Trophoblast cell (in vitro differentiated cells and primary cell): ENCODE results near the gene FREM1.

Experiments used
- DNase-seq, 2 donors: peaks; one replicate each; pipeline ENCODE4 v3.0.0-alpha.2; 2016
- H2AFZ ChIP-seq: 2 replicates; pipeline ENCODE4 v1.6.1; 2013; ENCODE audit warnings: low read length, moderate library complexity, mild to moderate bottlenecking; ENCODE audit not compliant: insufficient read depth, poor library complexity
- H2AK5ac ChIP-seq: 2 replicates; pipeline ENCODE4 v1.6.1; 2013; ENCODE audit warnings: mild to moderate bottlenecking, low read length
- H2BK120ac ChIP-seq: 2 replicates; pipeline ENCODE4 v1.6.1; 2013; ENCODE audit warnings: low read length, mild to moderate bottlenecking, moderate library complexity; ENCODE audit not compliant: insufficient read depth, poor library complexity
- H2BK12ac ChIP-seq: 2 replicates; pipeline ENCODE4 v1.6.1; 2013; ENCODE audit warnings: mild to moderate bottlenecking, low read length, moderate library complexity
- H2BK5ac ChIP-seq: 2 replicates; pipeline ENCODE4 v1.6.1; 2013; ENCODE audit warnings: low read length, low read depth, moderate library complexity, mild to moderate bottlenecking; ENCODE audit not compliant: poor library complexity
- H3K14ac ChIP-seq: 2 replicates; pipeline ENCODE4 v1.6.1; 2013; ENCODE audit warnings: mild to moderate bottlenecking, low read length
- H3K18ac ChIP-seq: 2 replicates; pipeline ENCODE4 v1.6.1; 2013; ENCODE audit warnings: mild to moderate bottlenecking, low read length
- H3K23ac ChIP-seq: 2 replicates; pipeline ENCODE4 v1.6.1; 2013; ENCODE audit warnings: low read length
- H3K27ac ChIP-seq: 2 replicates; pipeline ENCODE4 v1.5.1; 2013; ENCODE audit warnings: low read depth, mild to moderate bottlenecking, inconsistent platforms, low read length, moderate library complexity
- H3K27me3 ChIP-seq: 2 replicates; pipeline ENCODE4 v1.6.1; 2013; ENCODE audit warnings: inconsistent platforms, mild to moderate bottlenecking, low read length, moderate library complexity; ENCODE audit not compliant: insufficient read depth
- H3K36me3 ChIP-seq, 2 experiments: 1 replicate in 1 of 2; 2 replicates in 1 of 2; pipeline ENCODE4 v1.6.1; 2013; ENCODE audit warnings: low read length in 2 of 2, mild to moderate bottlenecking in 2 of 2, moderate library complexity in 1 of 2; ENCODE audit not compliant: insufficient read depth in 2 of 2, control insufficient read depth in 1 of 2
- H3K4ac ChIP-seq: 2 replicates; pipeline ENCODE4 v1.6.1; 2013; ENCODE audit warnings: low read depth, mild to moderate bottlenecking, low read length, moderate library complexity
- H3K4me1 ChIP-seq, 2 experiments: 1 replicate in 1 of 2; 2 replicates in 1 of 2; pipeline ENCODE4 v1.6.1; 2013; ENCODE audit warnings: low read length in 2 of 2, mild to moderate bottlenecking in 2 of 2, moderate library complexity in 1 of 2; ENCODE audit not compliant: insufficient read depth in 2 of 2, control insufficient read depth in 1 of 2
- H3K4me2 ChIP-seq: 2 replicates; pipeline ENCODE4 v1.6.1; 2013; ENCODE audit warnings: inconsistent platforms, mild to moderate bottlenecking, low read length, moderate library complexity
- H3K4me3 ChIP-seq: 2 replicates; pipeline ENCODE4 v1.5.1; 2013; ENCODE audit warnings: mild to moderate bottlenecking, low read depth, low read length, inconsistent platforms
- H3K79me1 ChIP-seq: one replicate; pipeline ENCODE4 v1.6.1; 2013; ENCODE audit warnings: low read length
- H3K79me2 ChIP-seq: 2 replicates; pipeline ENCODE4 v1.6.1; 2013; ENCODE audit warnings: low read length, mild to moderate bottlenecking; ENCODE audit not compliant: control insufficient read depth, insufficient read depth, poor library complexity
- H3K9ac ChIP-seq: 2 replicates; pipeline ENCODE4 v1.6.1; 2013; ENCODE audit warnings: mild to moderate bottlenecking, low read length
- H3K9me3 ChIP-seq: 2 replicates; pipeline ENCODE4 v1.6.1; 2013; ENCODE audit warnings: low read depth, mild to moderate bottlenecking, control low read depth, inconsistent platforms, low read length; ENCODE audit not compliant: insufficient read depth
- H4K12ac ChIP-seq: 2 replicates; pipeline ENCODE4 v1.6.1; 2013; ENCODE audit warnings: low read depth, mild to moderate bottlenecking, low read length, moderate library complexity
- H4K8ac ChIP-seq: 2 replicates; pipeline ENCODE4 v1.6.1; 2013; ENCODE audit warnings: low read depth, mild to moderate bottlenecking, low read length, moderate library complexity
- H4K91ac ChIP-seq: one replicate; pipeline ENCODE4 v1.6.1; 2013; ENCODE audit warnings: low read depth, mild to moderate bottlenecking, low read length, moderate library complexity
- WGBS: extraction: QIAGEN DNeasy Blood & Tissue Kit; methylation state at CpG from one replicate; pipeline ENCODE4 v1.1.7; 2013; ENCODE audit warnings: missing lambda C conversion rate; ENCODE audit not compliant: insufficient read length, insufficient coverage; ENCODE audit errors: extremely low coverage; 5-methylcytosine and 5-hydroxymethylcytosine counted together

FREM1 gene

DNA sequence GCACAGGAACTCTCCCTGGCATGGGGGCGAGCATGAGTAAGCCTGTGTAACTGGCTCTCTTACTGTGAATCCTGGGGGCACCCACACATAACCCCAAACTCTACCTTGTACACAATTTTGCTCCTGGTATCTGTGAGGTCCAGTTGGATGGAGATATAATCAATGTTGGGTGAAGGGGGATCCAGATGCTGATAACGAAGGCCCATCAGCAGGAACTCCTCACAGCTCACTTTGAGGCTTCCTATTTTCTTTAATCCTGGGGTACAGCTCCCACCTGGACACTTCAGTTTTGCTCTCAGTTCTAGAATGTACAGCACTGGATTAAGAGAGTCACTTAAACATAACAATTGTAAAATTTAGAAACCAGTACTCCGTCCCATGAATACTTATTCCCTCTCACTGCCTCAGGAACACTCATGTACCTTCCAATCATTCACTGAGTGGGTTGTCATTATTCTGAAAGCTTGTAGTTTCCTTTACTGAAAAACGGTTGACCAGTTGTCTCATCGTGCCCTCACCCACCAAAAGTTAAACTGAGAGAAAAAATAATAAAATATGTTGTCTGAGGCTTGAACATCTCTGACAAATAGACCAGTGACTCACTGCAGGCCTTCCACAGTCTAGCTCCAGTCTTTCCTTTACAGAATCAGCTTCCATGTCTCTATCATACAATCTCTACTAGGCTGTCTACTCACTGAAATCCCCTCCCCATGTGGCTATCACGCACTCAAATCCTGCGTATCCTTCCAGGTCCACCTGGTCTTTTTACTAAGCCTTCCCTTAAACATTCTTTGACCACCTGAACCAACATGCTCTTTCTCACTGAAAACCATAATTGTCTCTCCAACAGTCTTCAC, 52.6 kb downstream of the FREM1 start:
- WGBS = no CpG with 5 or more reads among the region's 7 CpGs
- Histone ChIP-seq H2BK5ac (no peak overlapping the region), H3K27ac (no peak overlapping the region), H4K8ac (no peak overlapping the region), H3K4me2 (no peak overlapping the region), H3K4me1 (no peaks in the 10 kb centered on the region), H4K91ac (no peak overlapping the region), H3K9me3 (no peaks in the 10 kb centered on the region), H3K4me3 (no peak overlapping the region), H3K23ac (no peak overlapping the region), H3K27me3 (no peaks in the 10 kb centered on the region), H2AFZ (no peak overlapping the region), H3K79me1 (no peaks in the 10 kb centered on the region), H3K14ac (no peak overlapping the region), H3K18ac (no peak overlapping the region), H3K4ac (no peak overlapping the region), H2BK120ac (no peak overlapping the region), H3K9ac (no peak overlapping the region), H4K12ac (no peak overlapping the region), H3K79me2 (no peaks in the 10 kb centered on the region), H3K36me3 (peaks cover 7 to 18% of the 10 kb centered on the region in 2 experiments), H2BK12ac (no peak overlapping the region), H2AK5ac (no peak overlapping the region)
- no peak for DNase-seq

GRCh38 chr9:14849851-14850250, 60.4 kb downstream of the FREM1 start:
- Histone ChIP-seq H3K4me3 (no peak overlapping the region), H3K23ac (no peak overlapping the region), H2BK5ac (no peak overlapping the region), H3K4ac (no peak overlapping the region), H4K8ac (no peak overlapping the region), H3K9ac (no peak overlapping the region), H2BK120ac (no peak overlapping the region), H3K27me3 (no peaks in the 10 kb centered on the region), H3K79me1 (no peaks in the 10 kb centered on the region), H2AK5ac (no peak overlapping the region), H2BK12ac (no peak overlapping the region), H4K12ac (no peak overlapping the region), H3K79me2 (no peaks in the 10 kb centered on the region), H3K18ac (no peak overlapping the region), H3K36me3 (peaks cover 14 to 32% of the 10 kb centered on the region in 2 experiments), H4K91ac (no peak overlapping the region), H2AFZ (no peak overlapping the region), H3K4me2 (no peak overlapping the region), H3K14ac (no peak overlapping the region), H3K4me1 (no peaks in the 10 kb centered on the region), H3K27ac (no peak overlapping the region), H3K9me3 (no peaks in the 10 kb centered on the region)
- WGBS = no CpG with 5 or more reads among the region's 4 CpGs
- DNase-seq = no peak

GRCh38 chr9:14849296-14849695, 60.9 kb downstream of the FREM1 start:
- peaks cover 15 to 33% of the 10 kb centered on the region in 2 experiments for H3K36me3 ChIP-seq
- H2BK12ac ChIP-seq = no peak overlapping the region
- no peak overlapping the region for H3K23ac ChIP-seq
- no peak overlapping the region for H3K4ac ChIP-seq
- H3K79me2 ChIP-seq = no peaks in the 10 kb centered on the region
- H3K4me1 ChIP-seq = no peaks in the 10 kb centered on the region
- H2BK120ac ChIP-seq = no peak overlapping the region
- no peak overlapping the region for H3K9ac ChIP-seq
- no peak overlapping the region for H4K12ac ChIP-seq
- H2BK5ac ChIP-seq = no peak overlapping the region
- no peak overlapping the region for H3K4me3 ChIP-seq
- no peak overlapping the region for H3K18ac ChIP-seq
- no peaks in the 10 kb centered on the region for H3K79me1 ChIP-seq
- H3K27ac ChIP-seq = no peak overlapping the region
- DNase-seq = no peak
- no peaks in the 10 kb centered on the region for H3K9me3 ChIP-seq
- H2AFZ ChIP-seq = no peak overlapping the region
- H4K91ac ChIP-seq = no peak overlapping the region
- no peak overlapping the region for H3K4me2 ChIP-seq
- no CpG with 5 or more reads among the region's 3 CpGs for WGBS
- no peak overlapping the region for H4K8ac ChIP-seq
- no peak overlapping the region for H3K14ac ChIP-seq
- no peaks in the 10 kb centered on the region for H3K27me3 ChIP-seq
- H2AK5ac ChIP-seq = no peak overlapping the region

DNA sequence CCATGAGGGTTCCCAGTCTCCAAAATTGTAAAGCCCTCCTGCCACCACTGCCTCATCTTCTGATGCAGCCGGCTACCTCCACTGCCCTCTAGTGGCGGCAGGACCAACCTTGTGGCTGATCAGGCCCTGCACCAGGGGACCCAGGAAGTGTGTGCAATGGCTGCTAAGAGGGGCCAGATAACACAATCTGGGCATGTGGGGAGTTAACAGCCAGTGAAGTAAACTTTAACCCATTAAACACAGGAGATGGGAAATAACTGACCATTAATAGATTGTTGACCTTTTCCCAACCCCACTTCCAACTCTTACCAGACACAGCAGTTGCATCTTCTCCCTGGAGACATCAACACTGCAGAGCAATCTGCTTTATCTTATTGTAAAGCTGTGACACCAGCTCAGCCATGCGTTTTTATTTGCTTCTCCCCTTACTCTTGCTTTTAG, 63.3 kb downstream of the FREM1 start:
- Histone ChIP-seq H2BK120ac (no peak overlapping the region), H3K4me2 (no peak overlapping the region), H3K4me1 (no peaks in the 10 kb centered on the region), H4K8ac (no peak overlapping the region), H3K36me3 (peaks cover 17 to 31% of the 10 kb centered on the region in 2 experiments), H3K27ac (no peak overlapping the region), H3K27me3 (no peaks in the 10 kb centered on the region), H3K79me1 (no peaks in the 10 kb centered on the region), H3K79me2 (no peaks in the 10 kb centered on the region), H3K23ac (no peak overlapping the region), H3K14ac (no peak overlapping the region), H3K18ac (no peak overlapping the region), H2AFZ (no peak overlapping the region), H3K9me3 (peaks cover 2% of the 10 kb centered on the region), H4K91ac (no peak overlapping the region), H3K4ac (no peak overlapping the region), H3K4me3 (no peak overlapping the region), H2BK5ac (no peak overlapping the region), H2BK12ac (no peak overlapping the region), H3K9ac (no peak overlapping the region), H2AK5ac (no peak overlapping the region), H4K12ac (no peak overlapping the region)
- DNase-seq = peak; percentile 46 to 81
- WGBS = no CpG with 5 or more reads among the region's 3 CpGs
